Kidney (tissue), 14 donors: ENCODE measurements around the gene CEP57L1. TPM values are rescaled to one million over a fixed set of nuclear protein-coding genes. Genes with fewer than 3 reads are reported as not detected.
"Not testable (repeated sequence)": the region's sequence is repeated elsewhere in the genome, so short reads cannot be mapped to it uniquely, and the experiment has no call there.

Experiments used
- DNase-seq, 5 donors: peaks; one replicate each; pipeline ENCODE4 v3.0.0-alpha.2; 2013 to 2020
- FAIRE-seq: peaks from 2 replicates; lab custom pipeline; 2012; peaks lifted over from hg19 to GRCh38; lab: Jason Lieb, UNC
- H3K27ac ChIP-seq, 2 donors: one replicate each; pipeline ENCODE4 v1.7.0; 2013; ENCODE audit warnings: low read depth in 2 of 2, low read length in 2 of 2, inconsistent platforms in 1 of 2
- H3K27me3 ChIP-seq: one replicate; pipeline ENCODE4 v1.7.1; 2013; ENCODE audit warnings: low read length, inconsistent platforms; ENCODE audit not compliant: control insufficient read depth, insufficient read depth
- H3K36me3 ChIP-seq, 3 donors: one replicate each; pipeline versions ENCODE4 v1.7.0 to v1.7.1; 2013; ENCODE audit warnings: low read length in 3 of 3, control low read depth in 1 of 3, inconsistent platforms in 1 of 3; ENCODE audit not compliant: insufficient read depth in 3 of 3, control insufficient read depth in 2 of 3
- H3K4me1 ChIP-seq, 3 donors: one replicate each; pipeline versions ENCODE4 v1.7.0 to v1.7.1; 2013; ENCODE audit warnings: low read length in 3 of 3, inconsistent platforms in 1 of 3, low read depth in 1 of 3; ENCODE audit not compliant: control insufficient read depth in 2 of 3, insufficient read depth in 2 of 3
- H3K4me3 ChIP-seq, 3 donors: one replicate each; pipeline versions ENCODE4 v1.7.0 to v1.8.1; 2013; ENCODE audit warnings: low read length in 3 of 3, control low read depth in 1 of 3, inconsistent platforms in 1 of 3
- H3K9ac ChIP-seq, 3 donors: one replicate each; pipeline versions ENCODE4 v1.7.0 to v1.7.1; 2013; ENCODE audit warnings: low read length in 3 of 3, control low read depth in 1 of 3, inconsistent platforms in 1 of 3
- H3K9me3 ChIP-seq, 3 donors: one replicate each; pipeline versions ENCODE4 v1.7.0 to v1.7.1; 2013; ENCODE audit warnings: low read length in 3 of 3, control low read depth in 1 of 3, inconsistent platforms in 1 of 3; ENCODE audit not compliant: control insufficient read depth in 2 of 3, insufficient read depth in 1 of 3
- intact Hi-C: fragments of 100-400 bp; cut with DNase I; formaldehyde crosslinking; loops from one replicate; pipeline ENCODE4 v1.11.1; 2022
- polyA plus RNA-seq: library from polyadenylated mRNA; stranded (reverse); fragments of 350-450 nt; fragmentation: Illumina TruSeq; extraction: RNeasy Lipid Tissue Mini Kit (QIAGEN cat#74804); gene quantifications from one replicate; pipeline ENCODE4 v1.2.3, GENCODE V29; 2014; ENCODE audit warnings: low read depth, low replicate concordance; ENCODE audit not compliant: insufficient read depth
- total RNA-seq: library from RNA; stranded (reverse); fragmentation: NEBNext Ultra II Directional; extraction: Animal tissue kit (Norgen Biotek cat#: 25700); gene quantifications from one replicate; pipeline ENCODE4 v1.2.1, GENCODE V29; 2021
- TF ChIP-seq, protein P1 (sequence below): IDR thresholded peaks from 3 replicates; pipeline ENCODE4 v1.5.1; 2012; ENCODE audit warnings: mild to moderate bottlenecking, moderate library complexity, borderline replicate concordance; ENCODE audit not compliant: insufficient read depth; ENCODE audit errors: extremely low read depth
- donor health status: control.
- donor health status: control.
- donor health status: control.
- donor health status: control.
- donor health status: control.
- donor health status: DM: yes; HTN: yes; CAD: no.
- donor health status: Normal renal cell carcinoma (clear cell type).

Gene CEP57L1
- total and polyA plus RNA-seq, 2 donors from 2014 or later = 6.3 to 10.6 TPM

DNA sequence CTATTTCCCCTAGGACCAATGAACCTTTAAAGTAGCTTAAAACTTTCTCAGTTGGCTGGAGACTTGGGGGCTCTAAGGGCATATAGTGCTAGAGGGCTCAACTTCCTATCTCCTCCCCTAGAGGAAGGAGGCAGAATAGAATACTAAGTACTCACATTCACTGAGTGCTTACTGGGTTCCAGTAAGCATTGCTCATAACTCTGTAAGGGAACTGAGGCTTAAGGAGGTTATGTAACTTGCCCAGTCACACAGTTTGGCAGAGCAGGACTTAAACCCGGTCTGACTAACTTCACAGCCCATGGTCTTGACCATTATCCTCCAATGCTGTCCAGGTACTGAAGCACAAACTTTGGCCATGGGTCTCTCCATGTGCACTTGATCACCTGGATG, 13.1 kb upstream of the CEP57L1 start:
- no peaks in the 10 kb centered on the region for H3K36me3 ChIP-seq
- H3K9me3 ChIP-seq = no peaks in the 10 kb centered on the region
- FAIRE-seq = no peak
- no peak for DNase-seq
- no peak overlapping the region for H3K27ac ChIP-seq
- no peak overlapping the region for H3K4me3 ChIP-seq
- TF ChIP-seq, protein P1, sequence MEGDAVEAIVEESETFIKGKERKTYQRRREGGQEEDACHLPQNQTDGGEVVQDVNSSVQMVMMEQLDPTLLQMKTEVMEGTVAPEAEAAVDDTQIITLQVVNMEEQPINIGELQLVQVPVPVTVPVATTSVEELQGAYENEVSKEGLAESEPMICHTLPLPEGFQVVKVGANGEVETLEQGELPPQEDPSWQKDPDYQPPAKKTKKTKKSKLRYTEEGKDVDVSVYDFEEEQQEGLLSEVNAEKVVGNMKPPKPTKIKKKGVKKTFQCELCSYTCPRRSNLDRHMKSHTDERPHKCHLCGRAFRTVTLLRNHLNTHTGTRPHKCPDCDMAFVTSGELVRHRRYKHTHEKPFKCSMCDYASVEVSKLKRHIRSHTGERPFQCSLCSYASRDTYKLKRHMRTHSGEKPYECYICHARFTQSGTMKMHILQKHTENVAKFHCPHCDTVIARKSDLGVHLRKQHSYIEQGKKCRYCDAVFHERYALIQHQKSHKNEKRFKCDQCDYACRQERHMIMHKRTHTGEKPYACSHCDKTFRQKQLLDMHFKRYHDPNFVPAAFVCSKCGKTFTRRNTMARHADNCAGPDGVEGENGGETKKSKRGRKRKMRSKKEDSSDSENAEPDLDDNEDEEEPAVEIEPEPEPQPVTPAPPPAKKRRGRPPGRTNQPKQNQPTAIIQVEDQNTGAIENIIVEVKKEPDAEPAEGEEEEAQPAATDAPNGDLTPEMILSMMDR = no peak
- H3K4me1 ChIP-seq = peaks cover 0 to 6% (median 2%) of the 10 kb centered on the region in 3 donors
- intact Hi-C loops = no loop called here
- no peaks in the 10 kb centered on the region for H3K27me3 ChIP-seq
- H3K9ac ChIP-seq = no peak overlapping the region

DNA sequence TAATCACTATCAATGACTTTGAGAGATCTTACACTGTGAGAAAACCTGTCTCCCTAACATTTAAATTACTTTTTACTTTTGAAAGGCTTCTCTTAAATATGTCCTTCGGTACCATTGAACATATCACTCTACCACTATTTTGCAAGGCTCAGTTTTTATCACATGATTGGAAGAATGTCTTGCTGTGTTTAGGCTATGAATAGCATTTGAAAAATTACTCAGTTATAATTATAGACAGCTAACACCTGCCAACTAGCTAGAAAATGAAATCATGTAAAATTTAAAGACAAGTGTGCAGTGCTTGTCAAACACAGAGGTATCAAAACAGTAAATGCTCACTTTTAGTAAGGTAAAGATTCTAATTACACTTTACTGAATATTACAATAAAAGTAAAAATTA, 11.7 kb upstream of the CEP57L1 start:
- no peak for FAIRE-seq
- intact Hi-C loops = no loop called here

DNA sequence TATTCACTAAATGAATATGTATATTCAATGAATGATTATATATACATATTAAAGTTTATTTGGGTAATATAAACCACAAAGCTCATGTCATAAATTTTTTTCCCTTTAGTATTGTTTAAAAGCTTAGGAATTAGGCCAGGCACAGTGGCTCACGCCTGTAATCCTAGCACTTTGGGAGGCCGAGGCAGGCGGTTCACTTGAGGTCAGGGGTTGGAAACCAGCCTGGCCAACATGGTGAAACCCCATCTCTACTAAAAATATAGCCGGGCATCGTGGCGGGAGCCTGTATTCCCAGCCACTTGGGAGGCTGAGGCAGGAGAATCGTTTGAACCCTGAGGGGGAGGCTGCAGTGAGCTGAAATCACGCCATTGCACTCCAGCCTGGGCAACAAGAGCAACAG, 11.2 kb upstream of the CEP57L1 start:
- DNase-seq, intact Hi-C loops, H3K9ac ChIP-seq, H3K27ac ChIP-seq, H3K9me3 ChIP-seq, H3K36me3 ChIP-seq, H3K4me1 ChIP-seq, H3K4me3 ChIP-seq, FAIRE-seq, H3K27me3 ChIP-seq: not testable (repeated sequence)

More for the DNA sequence above, 11.7 kb upstream of the CEP57L1 start:
- Histone ChIP-seq H3K4me3 (no peak overlapping the region), H3K4me1 (peaks cover 0 to 6% (median 2%) of the 10 kb centered on the region in 3 donors), H3K9ac (no peak overlapping the region), H3K27ac (no peak overlapping the region), H3K9me3 (no peaks in the 10 kb centered on the region), H3K36me3 (no peaks in the 10 kb centered on the region), H3K27me3 (no peaks in the 10 kb centered on the region)
- TF ChIP-seq, protein P1 = no peak
- DNase-seq = no peak

DNA sequence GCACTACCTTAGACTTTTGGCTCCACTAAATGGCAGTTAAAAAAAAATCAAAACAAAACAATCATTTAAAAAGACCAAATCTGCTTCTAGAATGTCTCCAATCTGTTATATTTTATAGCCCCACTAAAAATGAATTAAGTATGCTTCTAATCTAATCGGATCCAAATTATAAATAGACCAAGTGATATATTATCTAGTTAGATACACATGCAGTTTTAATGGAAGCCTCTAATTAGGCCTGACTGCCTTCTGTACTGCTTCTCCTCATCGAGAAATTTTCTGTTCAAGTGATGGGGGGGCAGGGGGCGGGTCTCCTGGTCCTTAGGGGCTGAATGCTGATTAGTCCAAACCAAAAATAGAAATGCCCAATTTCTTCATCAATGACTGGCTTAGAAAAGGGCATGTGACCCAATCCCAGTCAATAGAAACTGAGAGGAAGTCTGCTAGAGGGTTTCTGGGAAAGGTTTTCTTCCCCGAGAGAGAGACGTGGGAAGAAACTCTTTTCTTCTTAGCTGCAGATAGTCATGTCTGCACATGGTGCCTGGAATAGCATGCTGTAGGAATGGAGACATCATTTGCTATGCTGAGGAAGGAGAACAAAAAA, 7.5 kb upstream of the CEP57L1 start:
- TF ChIP-seq, protein P1 = no peak
- DNase-seq (peak in 1 of 5 donors; percentile 64), FAIRE-seq (no peak)
- H3K27ac ChIP-seq = no peak overlapping the region
- H3K9me3 ChIP-seq = no peaks in the 10 kb centered on the region
- H3K4me3 ChIP-seq = no peak overlapping the region
- H3K9ac ChIP-seq = no peak overlapping the region
- peaks cover 0 to 6% (median 0%) of the 10 kb centered on the region in 3 donors for H3K4me1 ChIP-seq
- intact Hi-C loops = no loop called here
- no peaks in the 10 kb centered on the region for H3K36me3 ChIP-seq
- no peaks in the 10 kb centered on the region for H3K27me3 ChIP-seq
